GM12891 (cell line): ENCODE results near the gene TSPAN18.

Experiments used
- PAX5 ChIP-seq: IDR thresholded peaks from 2 replicates; pipeline ENCODE4 v1.6.1; 2011; ENCODE audit warnings: low read length, moderate library complexity, mild to moderate bottlenecking; ENCODE audit not compliant: insufficient read depth, severe bottlenecking
- POLR2A ChIP-seq: IDR thresholded peaks from 2 replicates; pipeline ENCODE4 v1.6.1; 2011; ENCODE audit warnings: low read depth, low read length, control low read depth
- POLR2AphosphoS5 ChIP-seq: IDR thresholded peaks from 2 replicates; pipeline ENCODE4 v1.6.1; 2011; ENCODE audit warnings: low read depth, low read length, control low read depth
- POU2F2 ChIP-seq: IDR thresholded peaks from 2 replicates; pipeline ENCODE4 v1.6.1; 2011; ENCODE audit warnings: low read depth, mild to moderate bottlenecking, control low read depth, low read length, moderate library complexity
- SPI1 ChIP-seq: IDR thresholded peaks from 2 replicates; pipeline ENCODE4 v1.6.1; 2011; ENCODE audit warnings: low read depth, low read length, control low read depth

DNA sequence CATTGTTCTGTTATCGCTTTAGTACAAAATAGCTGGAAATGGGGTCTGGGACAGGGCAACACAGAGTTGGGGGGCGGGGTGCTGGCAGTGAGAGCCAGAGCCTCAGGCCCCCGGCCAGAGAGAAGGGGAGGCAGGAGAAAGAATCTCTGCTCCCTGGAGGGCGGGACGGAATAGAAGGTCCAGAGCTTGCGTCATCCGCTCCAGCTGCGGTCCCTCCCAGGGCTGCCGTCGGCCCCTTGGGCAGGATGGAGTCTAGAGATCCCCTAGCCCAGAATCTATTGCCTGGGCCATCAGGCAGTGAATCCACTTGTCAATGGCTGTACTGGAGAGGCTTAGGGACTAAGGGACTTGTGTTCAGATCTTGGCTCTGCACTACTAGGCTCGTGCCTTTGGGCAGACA, 218.9 kb downstream of the TSPAN18 start:
- TF ChIP-seq POLR2A (no peak), PAX5 (no peak), POLR2AphosphoS5 (no peak), POU2F2 (no peak), SPI1 (no peak)
